H54 (cell line): ENCODE data around the gene MLIP.
A peak's percentile ranks its signal among the peaks of the same experiment; 100 is the strongest.

ENCODE experiments used
- DNase-seq: peaks from one replicate; pipeline ENCODE4 v3.0.0; 2011; ENCODE audit warnings: low spot score, mixed read lengths; ENCODE audit not compliant: insufficient read length
- FAIRE-seq: peaks from 3 replicates; lab custom pipeline; 2011; peaks lifted over from hg19 to GRCh38; lab: Jason Lieb, UNC
- POLR2A ChIP-seq: IDR thresholded peaks from 2 replicates; pipeline ENCODE4 v1.6.1; 2011; ENCODE audit warnings: low read depth, mild to moderate bottlenecking, low read length

The MLIP gene

GRCh38 chr6:54267798-54268197, 156.6 kb downstream of the MLIP start:
- TF ChIP-seq POLR2A: no peak
- FAIRE-seq (peak; percentile 90), DNase-seq (no peak)

- peak; percentile 15 for FAIRE-seq
- no peak for TF ChIP-seq POLR2A
- no peak for DNase-seq
Measured at GRCh38 chr6:54273214-54273820, 162.1 kb downstream of the MLIP start.

DNA sequence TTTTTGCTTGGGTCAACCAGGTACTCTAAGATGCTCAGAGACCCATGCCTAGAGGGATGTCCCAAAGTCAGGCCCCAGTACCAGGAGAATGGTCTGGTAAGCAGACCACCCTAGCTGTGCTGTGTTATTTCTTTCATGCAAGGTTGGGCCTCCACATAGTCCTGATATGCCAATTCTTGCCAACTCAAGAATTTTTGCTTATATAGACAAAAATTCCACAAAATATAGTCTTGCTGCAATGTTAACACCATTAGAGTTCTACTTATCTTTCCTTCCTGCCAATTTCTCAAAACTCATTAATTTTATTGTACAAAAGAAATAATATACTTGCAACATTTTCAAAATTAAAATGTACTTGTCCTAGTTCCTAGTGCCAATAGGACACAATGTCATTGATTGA, 163.1 kb downstream of the MLIP start:
- TF ChIP-seq POLR2A: no peak
- no peak for DNase-seq
- FAIRE-seq: no peak

DNA sequence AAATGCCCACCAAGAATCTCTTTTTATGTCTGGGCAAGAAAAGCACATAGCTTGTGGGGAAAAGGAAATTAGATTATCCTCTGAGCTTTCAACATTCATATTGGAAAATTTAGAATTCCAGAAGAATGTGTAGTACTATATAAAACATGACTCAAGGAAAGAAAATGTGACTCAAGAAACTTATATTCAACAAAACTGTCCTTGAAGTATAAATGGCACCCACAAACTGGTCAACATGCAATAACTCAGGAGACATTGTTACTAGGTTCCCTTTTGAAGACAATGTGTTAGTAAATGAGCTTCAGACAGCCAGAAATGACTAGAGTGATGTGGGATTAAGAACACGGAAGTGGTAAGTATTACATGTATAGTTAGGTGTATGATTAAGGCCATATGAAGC, 170.9 kb downstream of the MLIP start:
- DNase-seq: peak; percentile 10
- FAIRE-seq: peak; percentile 100

GRCh38 chr6:54284161-54284860, 173.1 kb downstream of the MLIP start:
- DNase-seq (no peak), FAIRE-seq (no peak)
- no peak for TF ChIP-seq POLR2A

More for the DNA sequence above, 170.9 kb downstream of the MLIP start:
- TF ChIP-seq POLR2A: no peak

GRCh38 chr6:54285595-54285994, 174.4 kb downstream of the MLIP start:
- no peak for FAIRE-seq
- DNase-seq: no peak
- no peak for TF ChIP-seq POLR2A

DNA sequence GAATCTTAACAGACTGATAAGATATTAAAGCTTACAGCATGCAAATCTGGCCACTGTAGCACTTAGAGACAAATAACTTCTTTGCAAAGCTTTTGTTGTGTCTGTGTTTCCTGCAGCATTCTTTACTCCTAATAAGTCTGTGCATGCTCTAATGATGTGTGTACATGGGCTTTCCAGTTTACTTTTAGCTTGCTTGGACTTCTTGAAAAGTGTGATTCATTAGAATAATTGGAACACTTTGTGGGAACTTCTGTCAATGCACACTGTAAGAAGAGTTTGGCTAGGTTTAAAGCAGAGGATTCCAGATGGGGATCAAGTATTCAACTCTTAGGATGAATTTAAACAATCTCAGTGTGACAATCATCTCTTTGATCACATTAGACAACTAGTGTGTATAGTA, 174.9 kb downstream of the MLIP start:
- no peak for DNase-seq
- peak; percentile 82 for FAIRE-seq
- no peak for TF ChIP-seq POLR2A

GRCh38 chr6:54288474-54288873, 177.2 kb downstream of the MLIP start:
- no peak for TF ChIP-seq POLR2A
- FAIRE-seq: no peak
- no peak for DNase-seq

GRCh38 chr6:54289426-54289825, 178.2 kb downstream of the MLIP start:
- TF ChIP-seq POLR2A: no peak
- FAIRE-seq: no peak

DNA sequence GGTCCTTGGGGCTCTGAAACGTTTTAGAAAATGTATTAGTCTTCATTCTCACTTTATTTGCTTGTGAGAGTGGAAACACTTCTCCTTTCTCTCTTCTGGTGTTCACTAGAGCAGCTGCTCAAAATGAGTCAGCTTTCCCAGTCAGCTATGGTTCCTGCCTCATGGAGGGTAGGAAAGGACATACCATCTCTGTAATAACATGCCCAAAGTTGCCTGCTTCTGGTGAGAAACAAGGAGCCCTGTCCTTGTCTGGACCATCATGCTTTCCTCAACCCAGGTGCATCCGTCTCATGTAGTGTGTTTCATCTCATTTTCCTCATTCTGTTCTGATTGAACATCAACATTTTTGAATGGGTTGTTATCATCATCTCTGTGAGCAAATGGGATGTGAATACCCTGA, 179.9 kb downstream of the MLIP start:
- TF ChIP-seq POLR2A: no peak
- FAIRE-seq (peak; percentile 91), DNase-seq (no peak)

More at GRCh38 chr6:54289426-54289825, 178.2 kb downstream of the MLIP start:
- DNase-seq: no peak

DNA sequence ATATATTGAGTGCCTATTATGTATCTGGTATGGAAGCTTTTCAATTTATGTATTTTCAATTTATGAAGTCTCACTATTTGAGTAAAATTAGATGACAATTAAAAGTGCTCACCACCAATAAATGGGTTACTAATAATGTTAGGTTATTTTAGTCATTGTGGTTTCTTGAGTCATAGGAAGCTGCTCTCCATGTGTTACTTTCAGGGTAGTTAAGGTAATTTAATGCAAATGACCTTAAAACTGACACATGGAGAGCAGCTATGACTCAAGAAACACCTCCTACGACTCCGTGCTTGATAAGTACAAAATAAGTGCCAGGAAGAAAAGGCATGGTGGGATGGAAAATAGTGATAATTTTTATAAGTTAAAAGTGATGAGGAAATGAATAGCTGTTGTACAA, 180.5 kb downstream of the MLIP start:
- no peak for DNase-seq

DNA sequence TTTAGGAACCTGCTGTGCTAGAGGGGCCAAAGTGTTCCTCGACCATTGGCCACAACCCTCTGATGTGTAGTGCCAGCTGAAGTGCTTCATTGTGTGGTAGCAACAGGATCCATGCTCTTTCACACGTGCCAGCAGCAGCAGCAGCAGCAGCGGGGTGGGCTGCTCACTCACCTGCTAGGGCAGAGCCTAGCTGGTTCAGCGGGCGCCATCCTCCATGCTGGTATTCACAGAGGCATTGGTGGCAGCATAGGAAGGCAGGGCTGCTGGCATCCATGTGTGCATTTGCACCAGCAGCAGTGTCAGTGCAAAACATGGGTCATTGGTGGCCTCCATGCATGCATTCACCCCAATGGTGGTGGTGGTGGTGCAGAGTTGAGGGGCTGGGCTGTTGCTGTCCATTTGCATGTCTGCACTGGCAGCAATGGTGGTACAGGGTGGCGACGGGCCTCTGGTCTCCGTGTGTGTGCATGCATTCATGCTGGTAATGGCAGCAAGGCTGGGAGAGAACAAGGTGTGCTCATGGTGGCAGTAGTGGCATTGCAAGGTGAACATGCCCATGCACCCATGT, 183.8 kb downstream of the MLIP start:
- DNase-seq: no peak
- no peak for TF ChIP-seq POLR2A
- FAIRE-seq: no peak

More for the DNA sequence above, 180.5 kb downstream of the MLIP start:
- no peak for FAIRE-seq
- no peak for TF ChIP-seq POLR2A

DNA sequence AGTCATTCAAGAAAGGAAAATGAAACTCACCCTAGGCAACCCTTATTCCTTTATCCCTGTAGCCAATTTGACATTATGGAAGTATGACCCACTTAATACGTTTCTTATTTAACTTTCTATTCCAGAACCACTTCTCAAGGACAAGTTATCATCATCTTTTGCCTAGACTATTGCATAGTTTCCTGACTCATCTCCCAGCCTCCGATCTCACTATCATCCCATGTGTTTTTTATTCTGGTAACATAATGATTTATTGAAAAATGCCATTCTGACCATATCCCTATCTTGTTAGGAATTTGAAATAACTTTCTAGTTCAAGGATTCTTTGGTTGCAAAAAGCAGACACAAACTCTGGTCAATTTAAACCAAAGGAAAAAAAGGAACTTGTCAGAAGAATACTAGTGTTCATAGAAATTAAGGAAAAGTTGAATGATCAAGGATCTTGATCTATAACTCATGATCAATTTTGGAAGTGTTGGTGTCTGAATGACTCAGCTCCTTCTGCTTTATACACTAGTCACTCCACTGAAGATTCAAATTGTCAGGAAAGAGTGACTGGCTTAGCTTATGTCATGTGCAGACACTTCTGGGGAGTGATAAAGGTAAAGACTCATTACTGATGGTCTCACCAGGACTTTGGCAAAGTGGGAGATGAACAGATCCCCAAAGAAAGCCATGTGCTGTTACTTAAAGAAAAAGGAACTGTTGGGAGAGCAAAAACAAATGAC, 188.5 kb downstream of the MLIP start:
- no peak for FAIRE-seq
- TF ChIP-seq POLR2A: no peak
- DNase-seq: no peak

DNA sequence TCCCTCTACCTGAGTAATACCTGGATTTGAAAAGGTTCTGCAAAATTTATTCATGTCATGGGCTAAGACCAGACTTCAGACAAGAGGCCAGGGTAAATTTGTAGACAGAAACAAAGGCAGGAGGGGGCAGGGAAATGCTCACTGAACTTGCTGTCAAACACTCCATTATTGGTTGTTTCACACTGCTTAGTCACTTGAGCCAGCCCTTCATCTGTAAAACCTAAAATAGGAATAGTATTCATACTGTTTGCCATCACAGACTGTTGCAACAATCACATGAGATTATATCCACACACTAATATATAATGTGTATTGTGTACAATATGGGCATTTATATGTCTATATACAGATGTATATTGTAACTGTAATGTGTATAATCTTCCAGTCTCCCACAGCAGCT, 190.5 kb downstream of the MLIP start:
- FAIRE-seq (peak; percentile 11), DNase-seq (no peak)
- no peak for TF ChIP-seq POLR2A

DNA sequence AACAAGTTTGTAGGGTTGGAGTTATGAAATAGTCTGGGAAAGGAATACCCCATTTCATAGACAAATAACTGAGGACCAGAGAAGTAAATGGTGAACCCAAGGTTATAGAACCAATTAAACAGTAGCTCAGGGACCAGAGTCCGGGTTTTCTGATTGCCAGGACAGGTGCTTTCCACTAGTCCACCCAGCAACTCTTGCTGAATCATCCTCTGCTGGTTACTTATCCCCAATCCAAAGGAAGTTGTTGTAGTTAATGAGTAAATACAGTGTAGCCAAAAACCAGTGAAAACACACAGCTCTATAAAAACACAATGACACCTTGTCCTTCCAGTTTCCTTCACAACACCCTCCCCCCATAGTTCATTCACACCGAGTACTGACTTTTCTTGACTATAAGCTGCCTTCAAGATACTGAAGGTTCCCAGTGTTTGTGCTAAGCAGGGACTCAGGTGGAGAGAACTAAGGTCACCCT, 196.2 kb downstream of the MLIP start:
- TF ChIP-seq POLR2A: no peak
- FAIRE-seq (no peak), DNase-seq (no peak)
